Upper lobe of left lung (tissue), 4 donors: ENCODE results near the gene CAPS.

Experiments used
- CTCF ChIP-seq, 6 experiments: fragments of 450-650 bp in 4 of 6; fragments of 200-600 bp in 2 of 6; sonication (generic) in 2 of 6; IDR thresholded peaks; one replicate each; pipeline ENCODE4 v1.5.1; 2016 to 2019; ENCODE audit warnings: antibody characterized with exemption in 6 of 6
- EP300 ChIP-seq, 4 donors: sonication (generic); formaldehyde crosslinking; IDR thresholded peaks; one replicate each; pipeline ENCODE4 v1.5.1; 2017; ENCODE audit warnings: antibody characterized with exemption in 4 of 4, control low read depth in 2 of 4
- POLR2A ChIP-seq, 4 donors: fragments of 450-650 bp; IDR thresholded peaks; one replicate each; pipeline ENCODE4 v1.5.1; 2016 to 2017; ENCODE audit warnings: antibody characterized with exemption in 4 of 4, mild to moderate bottlenecking in 2 of 4
- POLR2AphosphoS5 ChIP-seq, 2 donors: sonication (generic); formaldehyde crosslinking; IDR thresholded peaks; one replicate each; pipeline ENCODE4 v1.5.1; 2017; ENCODE audit warnings: antibody characterized with exemption in 2 of 2

GRCh38 chr19:5870986-5871394, 43.1 kb upstream of the CAPS start:
- TF ChIP-seq CTCF (IDR thresholded peaks at IDR 0.05) (no peak), POLR2A (IDR thresholded peaks at IDR 0.05) (no peak), EP300 (IDR thresholded peaks at IDR 0.05) (no peak), POLR2AphosphoS5 (IDR thresholded peaks at IDR 0.05) (no peak)
